Spleen (tissue), 7 donors: ENCODE data around the gene FILIP1L.

Experiments used
- CTCF ChIP-seq, 11 experiments: fragments of 200-600 bp in 7 of 11; fragments of 450-650 bp in 4 of 11; sonication (generic) in 4 of 11; IDR thresholded peaks in 8 of 11; conservative IDR thresholded peaks in 3 of 11; 1 replicate in 7 of 11; 2 replicates in 4 of 11; pipeline versions ENCODE4 v1.4.0 to v1.8.0; 2016 to 2021; ENCODE audit warnings: antibody characterized with exemption in 11 of 11, inconsistent platforms in 4 of 11, mild to moderate bottlenecking in 1 of 11
- POLR2A ChIP-seq, 3 donors: fragments of 450-650 bp; IDR thresholded peaks; one replicate each; pipeline ENCODE4 v1.5.1; 2017; ENCODE audit warnings: antibody characterized with exemption in 3 of 3, mild to moderate bottlenecking in 1 of 3
- POLR2AphosphoS5 ChIP-seq, 3 donors: sonication (generic); formaldehyde crosslinking; IDR thresholded peaks; one replicate each; pipeline ENCODE4 v1.5.1; 2017; ENCODE audit warnings: antibody characterized with exemption in 3 of 3
- donor health status: DM: no; HTN: no; CAD: no; lungs with moderate emphysema.
- donor health status: DM: no; HTN: no; CAD: no.
- donor health status: DM: no; HTN: no; CAD: no.

GRCh38 chr3:100151024-100151707 lies 36.9 kb upstream of the FILIP1L start:
- TF ChIP-seq POLR2A (IDR thresholded peaks at IDR 0.05) (no peak), CTCF (IDR thresholded peaks at IDR 0.05 in 8 of 11, conservative IDR thresholded peaks at IDR 0.05 in 3 of 11) (no peak), POLR2AphosphoS5 (IDR thresholded peaks at IDR 0.05) (no peak)
